Panc1 (cell line): ENCODE data around the gene PHLDB2. TPM values are rescaled to one million over a fixed set of nuclear protein-coding genes. Genes with fewer than 3 reads are reported as not detected.

Experiments used
- total RNA-seq: library from RNA; stranded (reverse); gene quantifications from one replicate; pipeline ENCODE4 v1.2.1, GENCODE V29; 2021; ENCODE audit not compliant: unreplicated experiment

PHLDB2 gene
- total RNA-seq, 1 experiment from 2014 or later = 11.3 TPM

Other genes with a start within 250 kb of the PHLDB2 start
- 0.44 TPM for gene PLCXD2, start 184.6 kb upstream of the PHLDB2 start, total RNA-seq
- 30.3 TPM for gene ABHD10, start 119.8 kb downstream of the PHLDB2 start, total RNA-seq
- gene TAGLN3, start 139.7 kb downstream of the PHLDB2 start, total RNA-seq = not detected
- gene TMPRSS7, start 175.5 kb downstream of the PHLDB2 start, total RNA-seq = not detected
- 12.6 TPM for gene C3orf52, start 227.1 kb downstream of the PHLDB2 start, total RNA-seq